Renal cortical epithelial cell (primary cell): ENCODE data around the gene ANAPC15. TPM values are rescaled to one million over a fixed set of nuclear protein-coding genes. Genes with fewer than 3 reads are reported as not detected.
"Not testable (repeated sequence)": the region's sequence is repeated elsewhere in the genome, so short reads cannot be mapped to it uniquely, and the experiment has no call there.

Experiments used
- DNase-seq: peaks from one replicate; pipeline ENCODE4 v3.0.0-alpha.2; 2011; ENCODE audit warnings: low read depth
- total RNA-seq: library from RNA; depleted of rRNA; stranded (reverse); fragments of >200 nt; gene quantifications from 2 replicates; pipeline ENCODE4 v1.2.3, GENCODE V29; 2014

The ANAPC15 gene
- 17.2 and 21.5 TPM in 2 replicates for total RNA-seq

DNA sequence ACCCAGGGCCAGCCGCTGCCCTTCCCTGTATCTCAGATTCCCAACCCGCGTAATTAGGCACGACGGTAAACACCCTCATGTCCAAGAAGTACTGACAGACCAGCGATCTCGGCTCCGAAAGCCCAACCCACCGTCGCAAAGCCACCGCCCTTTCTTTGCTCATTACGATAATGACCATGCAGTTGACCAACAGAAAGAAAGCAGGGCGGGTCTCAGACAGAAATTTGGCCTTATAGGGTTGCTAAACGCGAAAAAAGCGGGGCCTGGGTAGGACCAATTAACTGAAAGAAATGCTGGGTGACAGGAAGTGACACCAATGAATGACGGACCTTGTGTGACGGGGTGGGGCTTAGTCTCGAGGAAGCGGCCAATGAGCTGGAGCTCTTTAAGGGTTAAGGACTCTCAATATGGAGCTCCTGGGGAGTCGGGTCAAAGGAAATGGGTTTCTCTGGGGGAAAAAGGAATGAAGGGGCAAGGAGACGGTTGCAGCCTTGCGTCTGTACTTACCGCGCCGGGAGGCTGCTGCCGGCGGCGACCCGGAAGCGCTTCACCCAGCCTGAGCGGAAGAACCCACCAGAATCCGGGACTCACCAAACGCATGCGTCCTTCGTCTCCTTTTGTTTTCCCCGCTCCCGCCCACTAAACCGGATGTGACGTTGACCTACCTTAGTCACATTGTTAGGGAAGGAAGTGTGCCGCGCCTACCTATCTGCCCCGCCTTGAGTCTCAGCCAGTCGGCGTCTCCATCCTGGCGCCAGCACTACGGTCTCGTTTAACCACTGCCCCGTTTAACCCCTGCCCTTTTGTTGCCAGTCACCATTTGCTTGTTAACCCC, at the start of gene ANAPC15:
ANAPC15 (minus strand) TSS at position 553 of the 835 bp plus-strand sequence. CDS start 1,419 bp downstream, outside the sequence.
- DNase-seq, result peak; percentile 99

- no peak for DNase-seq
These were observed 47.8 kb upstream of the ANAPC15 start for GRCh38 chr11:72160319-72160718.

DNA sequence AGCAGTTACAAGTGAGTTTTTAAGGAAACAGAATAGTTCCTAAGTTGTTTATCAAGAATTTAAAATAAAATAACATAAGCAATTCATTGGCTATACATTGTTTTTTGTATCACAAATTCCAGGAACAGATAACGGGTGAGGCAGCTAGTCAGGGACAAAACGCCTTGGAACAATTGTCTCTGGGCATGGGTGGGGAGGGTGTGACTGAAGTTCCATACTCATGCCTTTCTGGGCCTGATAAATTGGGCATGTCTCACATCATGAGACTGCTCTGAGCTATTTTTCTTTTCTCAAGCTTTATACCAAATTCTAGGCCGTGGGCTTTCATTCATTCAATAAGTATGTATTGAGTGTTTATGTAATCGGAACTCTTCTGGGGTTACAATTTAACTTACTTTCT, 44.6 kb upstream of the ANAPC15 start:
- no peak for DNase-seq

GRCh38 chr11:72155751-72156150, 43.3 kb upstream of the ANAPC15 start:
- DNase-seq, result no peak

DNA sequence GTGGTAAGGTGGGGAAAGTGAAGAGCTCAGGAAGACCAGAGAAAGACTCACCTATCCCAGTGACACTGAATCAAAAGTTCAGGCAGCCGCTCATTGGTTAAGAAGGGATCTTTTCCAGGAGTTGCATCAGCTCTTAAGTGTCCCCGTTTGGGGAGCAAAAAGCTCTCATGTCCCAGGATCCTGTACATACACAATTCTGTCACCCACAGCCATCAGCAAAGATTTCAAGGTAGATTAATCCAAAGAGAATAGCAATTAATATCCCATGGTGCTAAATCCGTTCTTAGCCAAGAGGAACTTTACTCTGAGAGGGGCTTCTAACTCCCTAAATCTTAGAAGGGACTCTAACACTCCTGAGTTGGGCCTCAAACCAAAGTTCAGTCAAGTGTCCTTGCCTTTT, 42.3 kb upstream of the ANAPC15 start:
- DNase-seq, result no peak

DNA sequence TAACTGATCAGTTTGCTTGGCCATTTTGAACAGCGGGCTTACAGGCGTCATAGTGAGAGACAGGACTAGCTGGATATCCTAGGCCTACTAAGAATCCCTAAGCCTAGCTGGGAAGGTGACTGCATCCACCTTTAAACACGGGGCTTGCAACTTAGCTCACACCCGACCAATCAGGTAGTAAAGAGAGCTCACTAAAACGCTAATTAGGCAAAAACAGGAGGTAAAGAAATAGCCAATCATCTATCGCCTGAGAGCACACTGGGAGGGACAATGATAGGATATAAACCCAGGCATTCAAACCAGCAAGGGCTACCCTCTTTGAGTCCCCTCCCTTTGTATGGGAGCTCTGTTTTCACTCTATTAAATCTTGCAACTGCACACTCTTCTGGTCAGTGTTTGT, 41.4 kb upstream of the ANAPC15 start:
- not testable (repeated sequence) for DNase-seq

DNA sequence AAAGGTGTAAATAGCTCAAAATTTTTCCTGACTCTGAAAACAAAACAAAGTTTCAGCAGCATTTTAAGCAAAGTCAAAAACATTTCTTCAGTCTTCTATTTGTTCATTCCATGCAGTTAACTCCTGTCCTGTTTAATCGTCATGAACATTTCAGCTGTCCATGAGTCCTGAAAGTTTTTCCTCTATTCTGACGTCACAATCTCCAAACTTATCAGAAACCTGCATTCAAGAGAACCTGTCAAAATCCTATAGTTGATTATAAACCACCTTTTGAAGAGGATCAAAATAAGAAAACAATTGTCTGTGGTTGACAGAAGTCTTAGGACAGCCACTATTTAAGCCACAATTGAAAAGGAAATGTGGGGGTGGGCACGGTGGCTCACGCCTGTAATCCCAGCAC, 38.4 kb upstream of the ANAPC15 start:
- no peak for DNase-seq

- DNase-seq, result no peak
These were observed 34.1 kb upstream of the ANAPC15 start for GRCh38 chr11:72146625-72147024.

DNA sequence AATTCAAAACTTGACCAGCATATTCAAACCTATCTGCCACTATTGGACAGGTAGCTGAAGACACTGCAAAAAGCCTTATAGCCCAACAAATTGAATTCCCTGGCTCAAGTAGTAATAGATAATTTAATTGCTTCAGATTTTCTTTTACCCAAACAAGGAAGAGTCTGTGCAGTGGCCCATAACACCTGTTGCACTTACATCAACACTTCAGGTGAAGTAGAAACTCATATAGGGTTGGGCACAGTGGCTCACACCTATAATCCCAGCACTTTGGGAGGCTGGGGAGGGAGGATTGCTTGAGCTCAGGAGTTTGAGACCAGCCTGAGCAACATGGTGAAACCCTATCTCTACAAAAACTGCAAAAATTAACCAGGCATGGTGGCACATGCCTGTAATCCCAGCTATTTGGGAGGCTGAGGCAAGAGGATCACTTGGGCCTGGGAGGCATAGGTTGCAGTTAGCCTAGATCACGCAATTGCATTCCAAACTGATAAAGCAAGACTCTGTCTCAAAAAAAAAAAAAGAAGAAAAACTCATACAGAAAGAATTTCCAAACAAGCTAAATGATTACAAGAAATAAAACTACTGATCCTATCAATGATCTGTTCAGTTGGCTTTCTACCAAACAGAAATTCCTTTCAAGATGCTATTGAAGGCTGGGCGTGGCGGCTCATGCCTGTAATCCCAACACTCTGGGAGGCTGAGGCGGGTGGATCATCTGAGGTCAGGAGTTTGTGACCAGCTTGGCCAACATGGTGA, 32.5 kb upstream of the ANAPC15 start:
- peak; percentile 95 for DNase-seq

DNA sequence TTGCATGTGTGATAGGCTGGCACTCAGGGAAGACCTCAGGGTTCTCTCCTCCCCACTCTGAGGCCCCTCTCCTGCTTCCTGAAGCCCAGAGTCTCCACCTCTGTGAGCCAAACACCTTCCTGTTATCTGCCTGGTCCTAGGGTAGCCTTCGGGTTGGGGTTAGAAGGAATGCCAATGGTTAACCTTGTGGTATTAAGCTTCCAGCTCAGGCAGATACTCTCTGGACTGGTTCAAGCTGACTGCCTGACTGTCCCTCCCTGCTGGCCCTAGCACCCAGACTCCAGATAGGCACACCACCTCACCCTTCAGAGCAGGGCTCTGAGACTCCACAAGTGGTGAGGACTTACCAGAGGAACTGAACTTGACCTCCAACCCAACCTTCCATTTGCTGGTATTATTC, 30.0 kb upstream of the ANAPC15 start:
- DNase-seq, result not testable (repeated sequence)

- DNase-seq, result peak; percentile 64
These were observed 29.6 kb upstream of the ANAPC15 start for GRCh38 chr11:72142086-72142485.

GRCh38 chr11:72141066-72141465, 28.6 kb upstream of the ANAPC15 start:
- DNase-seq, result peak; percentile 93

- peak; percentile 20 for DNase-seq
These were observed 28.2 kb upstream of the ANAPC15 start for GRCh38 chr11:72140661-72141060.

GRCh38 chr11:72139500-72139899, 27.0 kb upstream of the ANAPC15 start:
- DNase-seq, result no peak

DNA sequence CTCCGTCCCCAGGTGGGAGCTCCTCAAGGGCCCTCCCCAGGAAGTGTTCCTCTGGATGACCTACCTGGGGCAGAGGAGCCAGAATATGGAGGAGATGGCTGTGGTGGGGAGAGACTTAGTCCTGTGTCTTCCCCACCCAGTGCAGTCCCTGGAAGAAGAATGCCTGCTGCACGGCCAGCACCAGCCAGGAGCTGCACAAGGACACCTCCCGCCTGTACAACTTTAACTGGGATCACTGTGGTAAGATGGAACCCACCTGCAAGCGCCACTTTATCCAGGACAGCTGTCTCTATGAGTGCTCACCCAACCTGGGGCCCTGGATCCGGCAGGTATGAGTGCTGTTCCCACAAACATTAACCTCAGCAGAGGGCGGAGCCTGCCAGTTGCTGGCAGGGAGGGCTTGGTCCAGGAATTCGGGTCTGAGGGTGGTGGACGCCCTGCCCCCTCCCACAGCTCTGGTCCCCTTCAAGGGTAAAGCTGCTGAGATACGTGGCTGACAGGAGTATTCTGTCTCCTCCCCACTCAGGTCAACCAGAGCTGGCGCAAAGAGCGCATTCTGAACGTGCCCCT, 26.4 kb upstream of the ANAPC15 start:
- DNase-seq, result no peak

- DNase-seq, result peak; percentile 11
These were observed 24.3 kb upstream of the ANAPC15 start for GRCh38 chr11:72136684-72137262.

DNA sequence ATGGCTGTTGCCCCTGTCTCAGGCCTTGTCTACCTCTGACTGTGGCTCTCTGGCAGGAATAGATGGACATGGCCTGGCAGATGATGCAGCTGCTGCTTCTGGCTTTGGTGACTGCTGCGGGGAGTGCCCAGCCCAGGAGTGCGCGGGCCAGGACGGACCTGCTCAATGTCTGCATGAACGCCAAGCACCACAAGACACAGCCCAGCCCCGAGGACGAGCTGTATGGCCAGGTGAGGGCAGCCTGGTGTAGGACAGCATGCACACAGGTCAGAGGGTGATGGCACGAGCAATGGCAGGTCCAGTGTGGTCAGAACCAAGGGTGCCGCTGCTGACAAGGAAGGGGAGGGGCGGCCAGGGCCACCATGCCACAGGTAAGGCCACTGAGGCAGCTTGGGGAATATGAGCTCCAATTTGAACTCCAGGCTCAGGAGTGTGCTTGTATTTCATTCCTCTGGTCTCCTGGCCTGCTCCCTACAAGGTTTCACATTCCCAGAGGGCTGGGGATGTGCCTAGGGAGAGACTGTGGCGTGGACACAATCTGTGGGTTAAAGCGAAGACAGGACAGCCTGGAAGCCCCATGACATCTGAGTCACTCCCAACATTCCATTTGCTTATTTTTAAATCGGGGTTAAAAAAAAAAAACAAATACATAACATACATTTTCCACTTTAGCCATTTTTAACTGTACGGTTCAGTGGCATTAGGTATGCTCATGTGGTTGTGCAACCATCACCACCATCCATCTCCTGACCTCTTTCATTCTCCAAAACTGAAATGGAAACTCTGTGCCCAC, 23.6 kb upstream of the ANAPC15 start:
- peak; percentile 27 for DNase-seq

GRCh38 chr11:72135473-72135872, 23.0 kb upstream of the ANAPC15 start, which contains the start of gene FOLR3:
Gene FOLR3, plus strand, starts transcription at chr11:72135725. Its CDS starts 228 bp downstream, at chr11:72135953.
- not testable (repeated sequence) for DNase-seq

DNA sequence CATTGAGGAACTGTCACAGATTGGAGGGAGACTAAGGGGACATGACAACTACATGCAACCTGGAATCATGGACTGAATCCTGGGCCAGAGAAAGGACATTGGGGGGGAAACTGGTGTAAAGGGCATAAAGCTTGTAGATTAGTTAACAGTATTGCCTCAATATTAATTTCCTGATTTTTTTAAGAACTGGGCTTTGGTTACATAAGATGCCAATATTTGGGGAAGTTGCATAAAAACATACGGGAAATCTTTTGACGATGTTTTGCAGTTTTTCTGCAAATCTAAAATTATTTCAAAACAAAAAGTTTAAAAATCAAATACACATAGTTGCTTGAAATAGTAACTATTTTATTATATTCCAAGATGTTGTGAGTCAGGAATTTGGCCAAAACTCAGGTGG, 20.2 kb upstream of the ANAPC15 start:
- DNase-seq, result no peak

GRCh38 chr11:72129381-72129780, 16.9 kb upstream of the ANAPC15 start:
- no peak for DNase-seq

- DNase-seq, result no peak
These were observed 15.4 kb upstream of the ANAPC15 start for GRCh38 chr11:72127923-72128322.
